Gastroesophageal sphincter (tissue), 2 donors: ENCODE measurements around the gene OR14J1.

Experiments
- POLR2A ChIP-seq, 2 donors: fragments of 450-650 bp; IDR thresholded peaks; one replicate each; pipeline ENCODE4 v1.6.1; 2017; ENCODE audit warnings: antibody characterized with exemption in 2 of 2, mild to moderate bottlenecking in 2 of 2, moderate library complexity in 1 of 2
- POLR2AphosphoS5 ChIP-seq: sonication (generic); formaldehyde crosslinking; IDR thresholded peaks from one replicate; pipeline ENCODE4 v1.6.1; 2017; ENCODE audit warnings: antibody characterized with exemption

DNA sequence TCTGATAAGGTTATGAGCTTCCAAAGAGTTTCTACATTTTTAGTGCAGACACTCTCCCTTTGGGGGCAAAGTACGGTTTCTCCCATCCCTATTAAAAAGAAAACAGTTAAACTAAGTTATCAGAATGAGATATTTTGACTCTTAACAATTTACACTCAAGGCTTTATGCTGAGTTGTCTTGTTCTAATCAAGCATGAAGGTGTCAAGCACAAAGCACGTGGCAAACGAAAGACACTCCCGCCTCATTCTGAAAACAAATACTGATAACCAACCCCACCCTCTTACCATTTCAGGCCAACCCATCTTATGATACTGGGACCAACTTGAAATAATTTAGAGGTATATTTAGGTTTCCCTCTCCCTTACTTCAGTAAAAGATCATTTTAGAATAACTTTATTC is 24.3 kb downstream of the OR14J1 start:
- TF ChIP-seq POLR2AphosphoS5 = no peak
- TF ChIP-seq POLR2A (IDR thresholded peaks at IDR 0.05) = no peak
